Measurements from ENCODE around the gene IQCK. TPM values are rescaled to one million over a fixed set of nuclear protein-coding genes. Genes with fewer than 3 reads are reported as not detected.

The IQCK gene
- total RNA-seq, 1 donor from 2014 or later: 3.2 TPM

- CTCF ChIA-PET: no interaction called here
- intact Hi-C loops (cut with micrococcal nuclease): no loop called here
- Mint-ChIP-seq H3K27me3 (no peaks in the 10 kb centered on the region), H3K36me3 (ENCODE audit: low read depth) (no peaks in the 10 kb centered on the region), H3K4me1 (no peaks in the 10 kb centered on the region), H3K9me3 (no peaks in the 10 kb centered on the region), H3K4me3 (no peak overlapping the region), H3K27ac (no peak overlapping the region)
- no peak for ATAC-seq (ENCODE audit: low read depth)
- POLR2A ChIA-PET: interaction anchor here (0.6 kb wide), 1 partner anchor 9 kb away, joined by 5 read pairs; no protein-coding TSS in a partner anchor
- TF ChIP-seq, protein P1, sequence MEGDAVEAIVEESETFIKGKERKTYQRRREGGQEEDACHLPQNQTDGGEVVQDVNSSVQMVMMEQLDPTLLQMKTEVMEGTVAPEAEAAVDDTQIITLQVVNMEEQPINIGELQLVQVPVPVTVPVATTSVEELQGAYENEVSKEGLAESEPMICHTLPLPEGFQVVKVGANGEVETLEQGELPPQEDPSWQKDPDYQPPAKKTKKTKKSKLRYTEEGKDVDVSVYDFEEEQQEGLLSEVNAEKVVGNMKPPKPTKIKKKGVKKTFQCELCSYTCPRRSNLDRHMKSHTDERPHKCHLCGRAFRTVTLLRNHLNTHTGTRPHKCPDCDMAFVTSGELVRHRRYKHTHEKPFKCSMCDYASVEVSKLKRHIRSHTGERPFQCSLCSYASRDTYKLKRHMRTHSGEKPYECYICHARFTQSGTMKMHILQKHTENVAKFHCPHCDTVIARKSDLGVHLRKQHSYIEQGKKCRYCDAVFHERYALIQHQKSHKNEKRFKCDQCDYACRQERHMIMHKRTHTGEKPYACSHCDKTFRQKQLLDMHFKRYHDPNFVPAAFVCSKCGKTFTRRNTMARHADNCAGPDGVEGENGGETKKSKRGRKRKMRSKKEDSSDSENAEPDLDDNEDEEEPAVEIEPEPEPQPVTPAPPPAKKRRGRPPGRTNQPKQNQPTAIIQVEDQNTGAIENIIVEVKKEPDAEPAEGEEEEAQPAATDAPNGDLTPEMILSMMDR (IDR thresholded peaks at IDR 0.05): no peak
- DNase-seq: no peak
Observed at GRCh38 chr16:19837331-19837980, 119.4 kb downstream of the IQCK start.

GRCh38 chr16:19837984-19838707, 120.1 kb downstream of the IQCK start:
- no peak for ATAC-seq (ENCODE audit: low read depth)
- no peaks in the 10 kb centered on the region for H3K27me3 Mint-ChIP-seq
- intact Hi-C loops (cut with micrococcal nuclease): no loop called here
- H3K27ac Mint-ChIP-seq: no peak overlapping the region
- ChIA-PET POLR2A (interaction anchor here (0.6 kb wide), 1 partner anchor 10 kb away, joined by 5 read pairs; no protein-coding TSS in a partner anchor), CTCF (no interaction called here)
- no peak overlapping the region for H3K4me3 Mint-ChIP-seq
- no peaks in the 10 kb centered on the region for H3K4me1 Mint-ChIP-seq
- H3K9me3 Mint-ChIP-seq: no peaks in the 10 kb centered on the region
- TF ChIP-seq, protein P1 (IDR thresholded peaks at IDR 0.05): no peak
- DNase-seq: no peak
- H3K36me3 Mint-ChIP-seq (ENCODE audit: low read depth): no peaks in the 10 kb centered on the region

DNA sequence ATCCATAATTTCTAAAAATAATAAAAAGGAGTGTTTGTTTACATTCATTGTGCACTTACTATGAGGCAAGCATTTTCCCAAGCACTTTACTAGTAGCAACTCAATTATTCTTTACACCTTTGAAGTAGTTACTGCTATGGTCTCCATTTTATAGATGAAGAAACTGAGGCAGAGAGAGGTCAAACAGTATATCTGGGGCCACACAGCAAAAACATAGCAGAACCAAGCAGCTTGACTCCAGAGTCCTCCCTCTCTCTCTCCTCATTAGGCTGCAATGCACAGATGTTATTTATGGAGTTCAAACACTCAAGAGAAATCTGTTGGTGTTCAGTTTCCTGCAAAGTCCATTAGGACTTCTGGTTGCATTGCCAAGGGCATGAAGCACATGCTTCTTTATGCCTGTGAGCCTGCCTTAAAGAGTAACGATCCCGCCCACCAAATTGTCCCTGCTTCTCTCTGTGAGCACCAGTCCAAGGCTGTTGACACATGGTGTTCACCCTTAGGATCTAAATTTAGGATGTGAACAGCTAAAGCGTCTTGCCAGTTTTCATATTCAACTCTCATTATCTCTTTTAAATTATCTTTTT, 122.5 kb downstream of the IQCK start:
- no peaks in the 10 kb centered on the region for H3K9me3 Mint-ChIP-seq
- no peak for DNase-seq
- CTCF ChIA-PET: no interaction called here
- TF ChIP-seq, protein P1 (IDR thresholded peaks at IDR 0.05): no peak
- POLR2A ChIA-PET: no interaction called here
- H3K4me1 Mint-ChIP-seq: no peaks in the 10 kb centered on the region
- ATAC-seq (ENCODE audit: low read depth): no peak
- H3K36me3 Mint-ChIP-seq (ENCODE audit: low read depth): no peaks in the 10 kb centered on the region
- no peak overlapping the region for H3K4me3 Mint-ChIP-seq
- no peaks in the 10 kb centered on the region for H3K27me3 Mint-ChIP-seq
- intact Hi-C loops (cut with micrococcal nuclease): no loop called here
- no peak overlapping the region for H3K27ac Mint-ChIP-seq

- Mint-ChIP-seq H3K27me3 (no peaks in the 10 kb centered on the region), H3K9me3 (no peaks in the 10 kb centered on the region), H3K36me3 (ENCODE audit: low read depth) (no peaks in the 10 kb centered on the region), H3K4me1 (no peaks in the 10 kb centered on the region), H3K27ac (no peak overlapping the region), H3K4me3 (no peak overlapping the region)
- POLR2A ChIA-PET: no interaction called here
- ATAC-seq (ENCODE audit: low read depth): no peak
- DNase-seq: no peak
- TF ChIP-seq, protein P1 (IDR thresholded peaks at IDR 0.05): no peak
- intact Hi-C loops (cut with micrococcal nuclease): no loop called here
- CTCF ChIA-PET: no interaction called here
Observed at GRCh38 chr16:19841184-19841583, 123.1 kb downstream of the IQCK start.

DNA sequence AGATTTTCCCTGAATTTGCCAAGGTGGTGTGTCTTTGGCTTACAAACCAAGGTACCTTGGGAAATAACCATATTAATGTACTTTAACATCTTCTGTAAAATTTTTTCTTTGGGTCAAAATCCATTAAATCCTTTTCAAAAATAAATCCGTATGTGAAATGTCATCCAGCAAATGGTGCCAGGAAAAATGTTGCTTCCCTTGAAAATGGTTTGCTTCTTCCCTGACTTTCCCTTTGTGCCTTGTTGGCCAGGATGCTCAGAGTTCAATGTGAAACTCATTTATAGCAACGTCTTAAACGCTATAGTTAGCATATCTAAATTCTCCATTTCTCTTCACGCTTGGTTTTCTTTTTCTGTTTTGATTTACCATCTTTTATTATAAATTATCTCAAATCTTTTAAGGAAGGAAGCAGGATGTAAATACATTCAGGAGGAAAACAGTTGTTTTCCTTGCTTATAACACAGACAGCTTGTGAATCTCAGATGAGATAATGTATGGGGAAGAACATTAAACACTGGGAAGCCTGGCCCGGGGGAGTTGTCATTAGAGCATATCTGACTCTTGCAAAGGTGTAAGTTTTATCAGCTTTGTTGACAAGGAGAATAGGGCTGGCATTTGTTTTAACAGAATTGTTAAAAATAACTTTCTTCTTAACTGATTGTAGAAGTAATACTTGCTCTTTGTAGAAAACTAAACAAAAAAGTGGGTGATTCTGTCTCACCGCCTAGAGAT, 124.5 kb downstream of the IQCK start:
- Mint-ChIP-seq H3K27ac (no peak overlapping the region), H3K9me3 (no peaks in the 10 kb centered on the region), H3K36me3 (ENCODE audit: low read depth) (no peaks in the 10 kb centered on the region), H3K4me3 (no peak overlapping the region), H3K4me1 (no peaks in the 10 kb centered on the region), H3K27me3 (no peaks in the 10 kb centered on the region)
- ChIA-PET POLR2A (no interaction called here), CTCF (no interaction called here)
- DNase-seq (no peak), ATAC-seq (ENCODE audit: low read depth) (no peak)
- intact Hi-C loops (cut with micrococcal nuclease): no loop called here
- TF ChIP-seq, protein P1 (IDR thresholded peaks at IDR 0.05): no peak
